ENCODE results near the gene TNS1.

GRCh38 chr2:217757108-217757463 is 245.7 kb downstream of the TNS1 start:
- no peak for TF ChIP-seq CTCF (IDR thresholded peaks at IDR 0.05 in 2 of 3, conservative IDR thresholded peaks at IDR 0.05 in 1 of 3; ENCODE audit: borderline replicate concordance in 1 of 3, insufficient read depth in 1 of 3, low read depth in 2 of 3, low read length in 2 of 3)
- TF ChIP-seq POLR2A (IDR thresholded peaks at IDR 0.05; ENCODE audit: borderline replicate concordance, extremely low read depth, insufficient read depth, insufficient read length), result no peak

All from HCT116 (cell line).